GM21390 (cell line): ENCODE measurements around the gene RNF213.

Source experiments
- ATAC-seq: cut with Tn5 transposase; IDR thresholded peaks from one replicate; pipeline ENCODE4 v1.9.1; 2021; ENCODE audit not compliant: unreplicated experiment

RNF213 gene

GRCh38 chr17:80347536-80347935, 86.9 kb downstream of the RNF213 start:
- ATAC-seq: no peak

- no peak for ATAC-seq
Observed at GRCh38 chr17:80347948-80348351, 87.3 kb downstream of the RNF213 start.

GRCh38 chr17:80348551-80349150, 88.0 kb downstream of the RNF213 start:
- no peak for ATAC-seq

GRCh38 chr17:80349151-80349651, 88.5 kb downstream of the RNF213 start:
- ATAC-seq: no peak

- no peak for ATAC-seq
Observed at GRCh38 chr17:80349751-80350150, 89.1 kb downstream of the RNF213 start.

- no peak for ATAC-seq
Observed at GRCh38 chr17:80352216-80352895, 91.7 kb downstream of the RNF213 start.

- ATAC-seq: no peak
Observed at GRCh38 chr17:80352991-80353665, 92.5 kb downstream of the RNF213 start.

- no peak for ATAC-seq
Observed at GRCh38 chr17:80353718-80354275, 93.1 kb downstream of the RNF213 start.

- no peak for ATAC-seq
Observed at GRCh38 chr17:80354336-80354735, 93.7 kb downstream of the RNF213 start.

GRCh38 chr17:80356231-80356856, 95.7 kb downstream of the RNF213 start:
- ATAC-seq: no peak

GRCh38 chr17:80358131-80358530, 97.5 kb downstream of the RNF213 start:
- ATAC-seq: no peak

GRCh38 chr17:80358861-80359260, 98.2 kb downstream of the RNF213 start:
- ATAC-seq: no peak

- no peak for ATAC-seq
Observed at GRCh38 chr17:80359422-80360110, 98.9 kb downstream of the RNF213 start.

- no peak for ATAC-seq
Observed at GRCh38 chr17:80360396-80360795, 99.7 kb downstream of the RNF213 start.

- no peak for ATAC-seq
Observed at GRCh38 chr17:80361495-80362220, 101.0 kb downstream of the RNF213 start.

GRCh38 chr17:80362428-80363119, 101.9 kb downstream of the RNF213 start:
- no peak for ATAC-seq

GRCh38 chr17:80363120-80363515, 102.5 kb downstream of the RNF213 start:
- ATAC-seq: no peak

- no peak for ATAC-seq
Observed at GRCh38 chr17:80363518-80364090, 103.0 kb downstream of the RNF213 start.

GRCh38 chr17:80364091-80364691, 103.5 kb downstream of the RNF213 start:
- ATAC-seq: no peak
